Glomerular visceral epithelial cell (primary cell): ENCODE measurements around the gene PGAM5.
"Not testable (repeated sequence)": the region's sequence is repeated elsewhere in the genome, so short reads cannot be mapped to it uniquely, and the experiment has no call there.

Source experiments
- DNase-seq: peaks from one replicate; pipeline ENCODE4 v3.0.0-alpha.2; 2016; ENCODE audit errors: extremely low spot score

The PGAM5 gene

DNA sequence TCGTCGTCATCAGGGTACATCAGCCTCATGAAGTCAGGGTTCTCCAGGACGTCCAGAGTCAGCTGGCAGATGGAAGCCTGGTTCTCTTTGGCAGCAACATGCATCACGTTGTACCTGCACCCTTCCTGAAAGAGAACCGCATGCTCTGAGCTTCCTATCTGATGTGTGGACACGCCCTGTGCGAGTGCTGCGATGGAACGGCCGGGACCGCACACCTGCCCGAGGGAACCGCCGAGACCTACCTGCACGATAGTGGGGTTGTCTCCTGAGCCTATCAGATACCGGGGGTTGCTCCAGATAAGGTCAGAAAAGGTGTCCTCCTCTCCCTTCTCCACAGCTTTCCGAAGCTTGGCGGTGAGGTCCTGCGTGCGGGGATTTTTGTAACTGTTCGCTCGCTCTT is 37.3 kb downstream of the PGAM5 start:
- DNase-seq = no peak

DNA sequence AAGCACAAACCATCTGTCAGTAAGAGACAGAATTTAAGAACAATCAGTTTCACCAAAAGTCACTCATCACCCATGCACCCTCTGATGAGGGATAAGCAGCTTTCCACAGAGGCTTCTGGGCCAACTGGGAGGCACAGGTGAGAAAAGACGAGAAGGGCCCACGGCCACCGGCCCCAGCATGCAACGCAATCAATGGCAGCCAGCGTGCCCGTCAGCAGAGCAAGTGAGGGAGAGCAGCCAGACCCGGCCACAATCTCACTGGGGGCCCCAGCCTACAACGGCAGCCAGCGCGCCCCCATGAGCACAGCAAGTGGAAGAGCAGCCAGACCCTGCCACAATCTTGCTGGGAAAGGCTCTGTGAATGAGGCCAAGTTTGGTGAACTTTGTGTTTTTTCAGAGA is 37.7 kb downstream of the PGAM5 start:
- no peak for DNase-seq

DNA sequence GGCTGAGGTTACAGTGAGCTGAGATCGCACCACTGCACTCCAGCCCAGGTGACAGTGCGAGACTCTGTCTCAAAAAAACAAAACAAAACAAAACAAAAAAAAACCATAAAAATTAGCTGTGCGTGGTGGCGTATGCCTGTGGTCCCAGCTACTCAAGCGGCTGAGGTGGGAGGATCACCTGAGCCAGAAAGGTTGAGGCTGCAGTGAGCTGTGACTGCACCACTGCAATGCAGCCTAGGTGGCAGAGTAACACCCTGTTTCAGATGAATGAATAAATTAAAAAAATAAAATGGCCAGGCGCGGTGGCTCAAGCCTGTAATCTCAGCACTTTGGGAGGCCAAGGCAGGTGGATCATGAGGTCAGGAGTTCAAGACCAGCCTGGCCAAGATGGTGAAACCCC is 43.0 kb downstream of the PGAM5 start:
- not testable (repeated sequence) for DNase-seq

DNA sequence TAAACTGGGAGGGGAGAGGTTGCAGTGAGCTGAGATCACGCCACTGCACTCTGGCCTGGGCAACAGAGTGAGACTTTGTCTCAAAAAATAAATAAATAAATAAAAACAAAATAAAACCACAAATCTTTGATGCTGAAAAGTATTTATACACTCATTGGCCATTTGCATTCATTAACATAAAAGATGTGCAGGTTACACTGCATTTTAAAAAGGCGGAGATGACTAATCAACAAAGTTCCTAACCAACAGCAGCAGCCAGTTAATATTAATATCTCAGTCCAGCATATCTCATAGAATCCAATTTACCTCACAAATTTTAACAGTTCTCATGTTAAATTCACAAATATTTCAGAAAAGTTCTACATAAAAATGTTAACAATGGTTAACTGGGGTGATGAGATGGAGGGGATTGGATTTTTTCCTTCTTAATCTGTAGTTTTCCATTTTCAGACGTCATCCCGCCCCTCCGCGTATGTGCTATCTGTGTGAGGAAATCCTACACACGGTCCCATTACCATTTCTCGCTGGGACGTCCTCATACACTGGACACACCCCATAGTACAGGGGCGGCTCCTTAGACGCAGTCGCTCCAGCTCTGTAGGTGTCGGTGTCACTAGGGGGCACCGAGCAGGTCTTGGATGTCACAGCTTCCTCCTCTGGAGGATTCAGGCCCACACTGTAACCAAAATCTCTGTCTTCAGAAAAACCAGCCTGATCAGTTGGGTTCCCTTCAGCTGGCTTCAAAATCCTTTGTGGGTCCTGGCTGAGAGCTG is 43.7 kb downstream of the PGAM5 start:
- no peak for DNase-seq

DNA sequence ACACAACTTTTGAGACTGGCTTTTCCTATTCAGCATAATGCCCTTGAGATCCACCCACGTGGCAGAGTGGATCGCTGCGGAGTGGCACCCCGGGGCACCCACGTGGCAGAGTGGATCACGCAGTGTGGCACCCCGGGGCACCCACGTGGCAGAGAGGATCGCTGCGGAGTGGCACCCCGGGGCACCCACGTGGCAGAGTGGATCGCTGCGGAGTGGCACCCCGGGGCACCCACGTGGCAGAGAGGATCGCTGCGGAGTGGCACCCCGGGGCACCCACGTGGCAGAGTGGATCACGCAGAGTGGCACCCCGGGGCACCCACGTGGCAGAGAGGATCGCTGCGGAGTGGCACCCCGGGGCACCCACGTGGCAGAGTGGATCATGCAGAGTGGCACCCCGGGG is 48.2 kb downstream of the PGAM5 start:
- not testable (repeated sequence) for DNase-seq

DNA sequence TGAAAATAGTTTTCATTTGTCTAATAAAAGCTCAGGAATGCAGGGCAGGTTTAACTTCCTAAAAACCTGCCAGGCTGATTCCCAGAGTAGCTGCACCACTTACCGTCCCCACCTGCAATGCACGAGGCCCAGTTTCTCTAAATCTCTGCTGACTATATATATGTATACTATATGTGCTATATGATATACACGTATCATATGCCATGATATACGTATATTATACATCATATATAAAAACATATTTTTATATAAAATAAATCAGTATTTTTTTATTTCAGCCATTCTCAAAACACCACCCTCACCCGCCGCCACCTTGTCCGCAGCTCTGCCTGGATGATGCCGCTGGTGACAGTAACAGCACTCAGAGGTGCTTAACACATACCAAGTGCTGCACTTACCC is 48.7 kb downstream of the PGAM5 start:
- no peak for DNase-seq

DNA sequence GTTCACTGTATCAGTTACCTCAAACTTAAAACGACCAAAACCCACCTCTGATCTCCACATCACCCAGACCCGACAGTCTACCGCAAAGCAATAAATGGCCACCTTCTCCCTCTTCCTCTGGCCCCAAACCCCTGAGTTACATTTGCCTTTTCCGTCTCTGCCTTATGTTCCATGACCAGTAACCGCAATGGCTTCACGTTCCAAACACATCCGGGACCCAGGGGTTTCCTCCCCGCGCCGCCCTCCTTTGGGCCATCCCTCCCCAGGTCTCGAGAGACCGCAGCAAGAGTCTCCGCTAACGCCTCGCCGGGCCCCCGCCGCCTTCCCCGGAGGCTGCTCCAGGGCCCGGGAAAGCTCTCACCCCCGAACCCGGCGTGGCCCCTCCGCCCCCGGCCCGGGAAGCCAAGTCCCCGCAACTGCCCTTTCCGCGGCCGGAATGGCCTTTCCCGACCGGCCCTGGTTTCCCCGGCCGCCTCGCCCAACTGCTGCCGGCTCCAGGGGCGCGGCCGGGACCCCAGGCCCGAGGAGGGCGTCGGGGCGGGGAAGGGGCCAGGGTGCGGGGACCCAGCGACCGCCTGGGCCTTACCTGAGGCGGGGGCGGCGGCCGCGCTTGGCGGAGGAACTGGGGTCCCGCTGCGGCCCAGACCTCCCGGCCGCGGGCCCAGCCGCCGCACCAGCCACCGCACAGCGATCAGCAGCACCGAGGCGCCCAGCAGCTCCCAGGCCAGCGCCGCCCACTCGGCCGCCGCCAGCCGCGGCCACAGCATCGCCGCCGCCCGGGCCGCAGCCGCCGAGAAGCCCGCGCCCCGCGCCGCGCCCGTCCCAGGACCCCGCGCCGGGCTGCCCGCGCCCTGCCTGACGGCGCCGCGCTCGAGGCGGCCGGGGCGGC is 50.6 kb downstream of the PGAM5 start, which contains the start of gene ANKLE2:
ANKLE2 (minus strand) TSS at position 801 of the 889 bp plus-strand sequence; CDS start at position 767, 34 bp downstream.
- DNase-seq = peak; percentile 57

DNA sequence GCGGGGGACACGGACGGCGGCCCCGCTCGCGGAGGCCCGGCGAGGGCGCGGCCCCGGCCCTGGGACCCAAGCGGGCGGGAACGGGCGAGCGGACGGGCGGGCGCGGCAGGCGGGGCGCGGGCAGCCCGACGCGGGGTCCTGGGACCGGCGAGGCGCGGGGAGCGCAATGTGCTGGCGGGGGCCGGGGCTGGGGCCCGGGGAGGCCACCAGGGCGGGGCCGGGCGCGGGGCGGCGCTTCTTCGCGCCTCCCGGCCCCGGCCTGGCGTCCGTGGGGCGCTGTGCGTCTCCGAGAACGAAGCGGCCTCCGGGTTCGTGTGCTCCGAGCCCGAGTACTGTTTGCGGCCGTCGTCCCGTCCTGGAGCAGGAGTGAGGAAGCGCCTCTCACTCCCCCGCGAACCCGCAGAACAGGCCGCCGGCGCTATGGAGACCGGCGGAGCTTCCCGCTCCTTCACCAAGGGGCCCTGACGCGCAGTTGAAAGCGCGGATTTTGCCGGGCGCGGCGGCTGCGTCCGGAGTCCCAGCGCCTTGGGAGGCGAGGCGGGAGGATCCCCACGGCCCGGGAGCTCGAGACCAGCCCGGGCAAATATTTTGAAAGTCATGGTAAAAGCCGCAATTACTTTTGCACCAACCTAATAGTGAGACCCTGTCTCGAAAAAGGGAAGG is 51.4 kb downstream of the PGAM5 start:
- peak; percentile 92 for DNase-seq

DNA sequence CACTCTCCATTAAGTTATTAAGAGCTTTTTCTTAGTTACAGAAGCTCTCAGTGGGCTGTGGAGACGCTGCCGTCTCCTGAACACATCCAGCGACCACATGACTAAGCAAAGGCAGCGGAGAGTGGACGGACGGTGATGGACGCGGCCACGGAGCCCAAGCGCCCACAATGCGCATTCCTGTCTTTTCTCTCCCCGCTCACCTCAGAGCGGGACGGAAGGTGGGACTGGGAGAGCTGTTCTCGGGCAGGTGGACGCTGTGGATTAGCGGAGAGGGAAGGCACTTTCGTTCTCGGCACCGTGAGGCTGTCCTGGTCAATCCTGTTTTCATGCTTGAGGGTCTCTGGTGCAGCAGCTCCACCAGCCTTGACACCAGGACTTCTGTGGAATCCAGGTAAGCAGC is 53.6 kb downstream of the PGAM5 start:
- DNase-seq = no peak

DNA sequence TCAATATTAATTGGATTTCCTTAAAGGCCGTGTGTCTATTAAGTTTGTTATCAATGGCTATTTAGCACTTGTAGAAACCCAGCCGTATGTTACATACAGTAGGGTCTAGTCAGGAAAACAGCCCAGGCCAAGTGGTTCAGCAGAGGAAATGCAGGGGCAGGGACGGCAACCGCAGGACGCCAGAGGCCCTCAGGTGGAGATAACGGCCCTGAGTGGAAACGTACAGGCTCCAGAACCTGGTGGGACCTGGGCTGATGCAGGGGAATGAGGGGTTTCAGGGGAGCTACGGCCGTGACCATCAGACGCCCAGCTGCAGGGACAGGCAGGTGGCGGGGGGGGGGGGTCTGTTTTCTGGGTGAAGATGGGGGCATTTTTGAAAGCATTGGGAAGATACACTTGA is 54.7 kb downstream of the PGAM5 start:
- no peak for DNase-seq

DNA sequence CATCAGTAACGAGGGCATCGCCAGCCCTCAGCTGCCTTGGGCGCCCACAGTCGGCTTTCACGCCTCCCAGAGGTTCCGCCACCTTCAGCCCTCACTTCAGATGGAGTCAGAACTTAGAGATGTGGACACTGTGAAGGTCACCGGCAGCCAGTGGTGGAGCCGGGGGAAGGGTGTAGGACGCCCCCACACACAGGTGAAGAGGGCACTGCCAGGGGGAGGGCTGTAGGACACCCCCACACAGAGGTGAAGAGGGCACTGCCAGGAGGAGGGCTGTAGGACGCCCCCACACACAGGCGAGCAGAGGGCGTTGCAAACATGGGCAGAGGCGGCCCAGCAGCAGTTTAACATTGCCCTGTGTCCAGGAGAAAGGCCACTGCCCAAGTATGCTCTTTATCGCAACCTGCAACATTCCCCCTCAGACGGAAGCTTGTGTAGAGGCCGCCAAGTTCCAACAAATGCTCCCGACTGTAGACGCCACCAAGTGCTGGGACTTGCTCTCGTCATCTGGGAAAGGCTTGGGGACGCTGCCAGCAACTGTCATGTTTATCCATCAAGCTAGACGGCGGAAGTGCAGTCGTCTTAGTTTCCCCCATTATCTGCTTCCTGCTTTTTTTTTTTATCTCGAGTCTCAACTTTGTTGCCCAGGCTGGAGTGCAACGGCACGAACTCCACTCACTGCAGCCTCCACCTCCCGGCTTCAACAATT is 55.9 kb downstream of the PGAM5 start:
- peak; percentile 46 for DNase-seq

DNA sequence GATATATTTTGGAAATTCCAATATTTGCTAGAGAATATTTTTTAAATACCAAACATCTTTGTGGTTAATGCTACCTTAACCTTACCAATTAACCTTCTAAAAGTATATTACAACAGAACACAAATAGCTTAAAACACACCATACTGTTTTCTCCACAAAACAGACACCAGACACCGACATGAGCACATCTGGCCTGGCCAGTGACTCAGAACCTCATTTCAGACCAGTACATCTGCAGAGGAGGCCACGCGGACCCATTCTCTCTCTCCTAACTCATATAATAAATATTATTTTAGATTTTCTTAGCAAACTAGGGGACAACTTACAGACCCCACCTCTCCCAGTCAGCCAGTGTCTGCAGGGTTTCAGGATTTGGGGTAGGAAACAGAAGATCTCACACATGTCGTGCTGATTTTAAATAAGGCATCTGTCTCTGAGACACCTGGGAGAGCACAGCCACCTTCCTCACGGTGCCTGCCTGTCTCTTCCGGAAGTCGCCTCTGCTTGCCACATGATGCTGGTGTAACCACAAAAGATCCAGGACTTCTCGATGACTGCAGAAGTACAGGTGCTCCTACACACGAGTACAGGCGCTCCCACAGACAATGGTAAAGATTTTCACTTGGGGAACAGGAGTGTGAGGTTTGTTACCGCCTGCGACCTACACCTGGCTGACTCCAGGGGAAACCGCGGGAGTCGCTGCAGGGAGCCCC is 60.6 kb downstream of the PGAM5 start:
- no peak for DNase-seq
